GM12878 (cell line): ENCODE data around the gene BAX.

Experiments used
- BCL3 ChIP-seq: IDR thresholded peaks from 2 replicates; pipeline ENCODE4 v1.6.1; 2011; ENCODE audit warnings: borderline replicate concordance, low read depth, mild to moderate bottlenecking, moderate library complexity, low read length; ENCODE audit not compliant: insufficient read depth, poor library complexity, severe bottlenecking
- CTCF ChIP-seq, 3 experiments: IDR thresholded peaks in 2 of 3; conservative IDR thresholded peaks in 1 of 3; 2 replicates each; pipeline ENCODE4 v1.5.1; 2011; ENCODE audit warnings: low read depth in 3 of 3, low read length in 3 of 3, mild to moderate bottlenecking in 3 of 3, control low read depth in 2 of 3, moderate library complexity in 2 of 3, inconsistent platforms in 1 of 3, mixed read lengths in 1 of 3; ENCODE audit not compliant: control insufficient read depth in 2 of 3, insufficient read depth in 1 of 3; ENCODE audit errors: extremely low read depth in 1 of 3
- EGR1 ChIP-seq, 2 experiments: IDR thresholded peaks; 1 replicate in 1 of 2; 2 replicates in 1 of 2; pipeline ENCODE4 v1.6.1; 2011 to 2012; ENCODE audit warnings: low read depth in 2 of 2, low read length in 2 of 2, borderline replicate concordance in 1 of 2, mild to moderate bottlenecking in 1 of 2, moderate library complexity in 1 of 2
- JUND ChIP-seq: IDR thresholded peaks from 2 replicates; pipeline ENCODE4 v1.6.1; 2012; ENCODE audit warnings: low read depth, mild to moderate bottlenecking, low read length, improper control_type of control experiment, moderate library complexity
- MAX ChIP-seq: IDR thresholded peaks from 2 replicates; pipeline ENCODE4 v1.6.1; 2012; ENCODE audit warnings: low read depth, low read length, improper control_type of control experiment
- MLLT1 ChIP-seq: fragments of 450-650 bp; IDR thresholded peaks from 2 replicates; pipeline ENCODE4 v1.6.1; 2016; ENCODE audit warnings: mild to moderate bottlenecking
- PKNOX1 ChIP-seq: fragments of 450-650 bp; IDR thresholded peaks from 2 replicates; pipeline ENCODE4 v1.6.1; 2016; ENCODE audit warnings: mild to moderate bottlenecking
- POLR2A ChIP-seq: IDR thresholded peaks from 2 replicates; pipeline ENCODE4 v1.6.1; 2011; ENCODE audit warnings: low read depth, mild to moderate bottlenecking, low read length
- RAD21 ChIP-seq: IDR thresholded peaks from 2 replicates; pipeline ENCODE4 v1.6.1; 2011; ENCODE audit warnings: mild to moderate bottlenecking, low read depth, low read length, moderate library complexity; ENCODE audit not compliant: insufficient read depth
- SIX5 ChIP-seq: IDR thresholded peaks from 2 replicates; pipeline ENCODE4 v1.6.1; 2011; ENCODE audit warnings: mild to moderate bottlenecking, low read depth, low read length, moderate library complexity; ENCODE audit not compliant: severe bottlenecking
- TBL1XR1 ChIP-seq: IDR thresholded peaks from 2 replicates; pipeline ENCODE4 v1.6.1; 2012; ENCODE audit warnings: low read depth, low read length, improper control_type of control experiment
- USF2 ChIP-seq: IDR thresholded peaks from 2 replicates; pipeline ENCODE4 v1.6.1; 2011; ENCODE audit warnings: low read depth, low read length, improper control_type of control experiment, borderline replicate concordance
- YY1 ChIP-seq: IDR thresholded peaks from 2 replicates; pipeline ENCODE4 v1.6.1; 2011; ENCODE audit warnings: low read depth, mild to moderate bottlenecking, low read length
- ZNF384 ChIP-seq: IDR thresholded peaks from 2 replicates; pipeline ENCODE4 v1.6.1; 2012; ENCODE audit warnings: low read depth, mild to moderate bottlenecking, low read length, improper control_type of control experiment, borderline replicate concordance

GRCh38 chr19:48989701-48990291, 35.1 kb downstream of the BAX start:
- no peak for TF ChIP-seq CTCF (IDR thresholded peaks at IDR 0.05 in 2 of 3, conservative IDR thresholded peaks at IDR 0.05 in 1 of 3; ENCODE audit: control insufficient read depth in 2 of 3, extremely low read depth in 1 of 3, insufficient read depth in 1 of 3, low read depth in 3 of 3, low read length in 3 of 3)
- no peak for TF ChIP-seq SIX5
- no peak for TF ChIP-seq POLR2A
- TF ChIP-seq MAX: no peak
- no peak for TF ChIP-seq RAD21
- TF ChIP-seq USF2: no peak
- TF ChIP-seq EGR1 (IDR thresholded peaks at IDR 0.05; ENCODE audit: borderline replicate concordance in 1 of 2, low read depth in 2 of 2, low read length in 2 of 2): no peak
- no peak for TF ChIP-seq ZNF384
- TF ChIP-seq MLLT1: no peak
- no peak for TF ChIP-seq TBL1XR1
- no peak for TF ChIP-seq BCL3
- no peak for TF ChIP-seq YY1
- no peak for TF ChIP-seq JUND
- TF ChIP-seq PKNOX1: no peak
